ENCODE measurements around the gene INF2.

INF2 gene

DNA sequence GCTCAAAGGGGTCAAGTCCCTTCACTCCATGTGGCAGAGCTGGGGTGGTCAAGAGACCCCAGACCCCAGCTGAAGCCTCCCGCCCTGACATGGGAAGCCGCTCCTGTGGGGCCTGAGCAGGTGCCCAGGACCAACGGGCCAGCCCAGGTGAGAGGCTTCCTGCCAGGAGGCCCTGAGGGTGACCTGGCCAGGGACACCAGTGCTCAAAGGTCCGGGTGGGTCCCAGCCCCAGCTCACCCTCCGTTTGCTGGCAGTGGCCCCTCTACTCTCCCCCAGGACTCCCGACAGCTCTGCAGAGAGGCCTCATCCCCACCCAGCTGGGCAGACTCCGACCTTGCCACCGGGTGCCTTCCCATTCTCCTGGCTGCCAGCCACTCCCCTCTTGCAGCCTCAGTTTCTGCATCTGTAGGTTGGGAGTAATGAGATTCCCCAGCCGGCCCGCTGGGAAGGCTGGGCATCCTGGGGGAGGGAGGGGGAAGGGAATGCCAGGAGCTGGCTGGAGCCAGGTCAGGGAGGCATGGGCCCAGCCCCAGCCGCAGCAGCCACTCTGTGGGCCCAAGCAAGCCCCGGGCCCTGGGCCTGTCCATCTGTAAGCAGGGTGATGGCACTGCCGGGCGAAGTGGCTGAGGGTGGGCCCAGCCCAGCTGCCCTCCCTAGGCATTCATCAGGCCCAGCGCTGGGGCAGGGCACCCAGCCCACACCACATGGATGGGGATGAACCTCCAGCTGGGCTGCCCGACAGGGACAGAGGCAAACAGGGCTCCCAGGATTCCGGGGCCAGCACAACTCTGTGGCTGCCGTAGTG is 10.3 kb upstream of the INF2 start:
- no peak overlapping the region for H3K4me3 ChIP-seq (ENCODE audit: control insufficient read depth, low read depth, low read length)
- TF ChIP-seq CTCF (IDR thresholded peaks at IDR 0.05; ENCODE audit: control insufficient read depth, insufficient read depth, low read depth, low read length, missing control alignments): no peak
- DNase-seq (ENCODE audit: low read depth): no peak

DNA sequence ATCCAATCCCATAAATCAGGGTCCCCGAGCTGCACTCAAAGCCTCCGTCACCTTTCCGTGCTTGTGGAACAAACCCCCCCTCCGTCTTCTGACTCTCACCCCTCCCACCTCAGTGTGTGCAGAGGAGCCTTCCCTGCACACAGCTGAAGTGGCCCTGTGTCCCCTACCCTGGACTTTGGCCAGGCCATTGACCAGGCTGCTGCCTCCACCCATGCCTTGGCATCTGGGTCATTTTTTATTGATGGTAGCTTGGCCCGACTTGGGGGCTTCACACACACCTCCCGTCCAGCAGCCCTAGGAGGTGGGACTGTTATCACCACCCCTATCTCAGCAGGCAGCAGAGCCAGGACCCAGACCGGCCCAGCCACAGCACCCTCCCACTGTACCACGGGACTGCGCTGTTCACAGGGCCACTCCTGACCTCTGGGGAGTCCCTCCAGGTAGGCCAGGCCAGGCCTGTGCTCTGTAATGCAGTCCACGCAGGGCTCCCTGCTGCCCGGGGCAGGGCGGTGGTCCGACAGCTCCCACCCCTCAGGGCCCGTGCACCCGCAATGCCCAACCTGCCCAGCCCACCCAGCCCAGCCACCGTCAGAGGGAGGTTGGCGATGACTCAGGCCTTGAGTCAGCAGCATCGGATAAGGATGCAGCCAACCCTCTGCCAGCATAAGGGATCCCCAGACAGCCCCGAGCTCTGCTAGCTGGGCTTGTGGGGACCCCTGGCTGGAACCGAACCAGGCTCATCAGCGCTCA is 9.2 kb upstream of the INF2 start:
- peak; percentile 34 for DNase-seq (ENCODE audit: low read depth)
- TF ChIP-seq CTCF (IDR thresholded peaks at IDR 0.05; ENCODE audit: control insufficient read depth, insufficient read depth, low read depth, low read length, missing control alignments): no peak
- H3K4me3 ChIP-seq (ENCODE audit: control insufficient read depth, low read depth, low read length): no peak overlapping the region

DNA sequence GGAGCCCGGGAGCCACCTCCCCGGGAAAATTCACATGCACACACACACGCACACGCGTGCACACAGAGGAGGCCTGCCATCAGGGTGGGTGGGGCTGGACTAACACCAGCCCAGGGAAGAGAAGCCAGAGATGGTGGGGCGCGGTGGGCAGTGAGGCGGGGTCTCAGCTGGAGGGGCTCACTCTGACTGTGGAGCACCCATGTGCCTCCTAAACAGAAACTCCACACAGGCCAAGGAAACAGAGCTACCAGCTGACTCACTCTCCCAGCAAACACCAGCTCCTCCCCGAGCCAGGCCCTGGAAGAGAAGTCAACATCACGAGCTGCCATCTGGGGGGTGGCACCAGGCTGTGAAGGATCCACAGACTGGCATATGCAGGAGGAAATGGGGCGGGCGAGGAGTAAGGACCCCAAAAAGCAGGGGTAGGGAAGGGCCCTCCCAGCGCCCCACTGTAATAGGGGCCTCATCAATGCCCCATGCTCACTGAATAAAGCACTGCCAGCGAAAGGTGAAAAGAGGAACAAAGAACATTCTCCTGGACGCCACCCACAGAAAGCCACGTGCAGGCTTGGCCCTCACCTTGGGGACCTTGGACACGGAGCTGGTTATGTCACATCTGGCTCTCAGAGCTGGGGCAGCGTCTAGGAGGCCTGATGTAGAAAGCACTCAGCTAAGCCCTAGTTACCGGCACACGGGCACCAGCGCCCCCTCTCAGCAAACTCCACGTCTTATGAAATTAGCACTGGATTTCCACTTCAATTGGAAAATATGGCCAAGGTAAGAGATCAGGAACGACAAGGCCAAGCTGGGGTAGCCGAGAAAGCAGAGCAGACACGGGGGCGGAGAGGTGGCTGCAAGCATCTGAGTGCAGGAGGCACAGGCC is 8.4 kb upstream of the INF2 start:
- TF ChIP-seq CTCF (IDR thresholded peaks at IDR 0.05; ENCODE audit: control insufficient read depth, insufficient read depth, low read depth, low read length, missing control alignments): peak; percentile 31
- DNase-seq (ENCODE audit: low read depth): peak; percentile 37
- peak overlapping the region; percentile 30 for H3K4me3 ChIP-seq (ENCODE audit: control insufficient read depth, low read depth, low read length)

- peak; percentile 38 for DNase-seq (ENCODE audit: low read depth)
- peak overlapping the region; percentile 30 for H3K4me3 ChIP-seq (ENCODE audit: control insufficient read depth, low read depth, low read length)
- no peak for TF ChIP-seq CTCF (IDR thresholded peaks at IDR 0.05; ENCODE audit: control insufficient read depth, insufficient read depth, low read depth, low read length, missing control alignments)
Measured at GRCh38 chr14:104681689-104682074, 7.7 kb upstream of the INF2 start.

DNA sequence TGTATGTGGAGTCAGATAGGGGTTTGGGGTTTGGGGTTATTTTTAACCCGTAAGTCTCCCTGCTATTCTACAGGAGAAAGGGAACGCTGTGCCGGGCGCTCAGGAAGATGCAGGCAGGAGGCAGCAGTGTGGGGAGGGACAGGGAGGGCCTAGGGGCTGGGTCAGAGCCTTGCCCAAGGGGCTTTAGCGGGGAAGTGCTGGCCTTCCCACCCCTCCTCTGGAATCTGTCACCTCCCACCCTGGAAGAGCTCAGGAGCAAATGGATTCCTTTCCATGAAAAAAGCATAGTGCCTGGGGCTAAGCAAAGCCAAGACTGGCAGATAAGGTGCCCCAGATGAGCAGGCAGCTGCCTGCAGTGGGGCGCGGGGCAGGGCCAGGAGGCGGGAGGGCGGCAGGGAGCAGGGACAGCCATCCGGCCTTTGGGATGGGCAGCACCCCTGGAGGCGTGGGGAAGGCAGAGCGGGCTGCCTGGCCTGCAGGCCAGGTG is 7.3 kb upstream of the INF2 start:
- no peak for DNase-seq (ENCODE audit: low read depth)
- H3K4me3 ChIP-seq (ENCODE audit: control insufficient read depth, low read depth, low read length): peak overlapping the region; percentile 30
- no peak for TF ChIP-seq CTCF (IDR thresholded peaks at IDR 0.05; ENCODE audit: control insufficient read depth, insufficient read depth, low read depth, low read length, missing control alignments)

Data from AG09309 (cell line).